HepG2 (cell line): ENCODE data around the gene ACTN4.

Source experiments
- HDAC2 ChIP-seq: sonication (generic); formaldehyde crosslinking; IDR thresholded peaks from 2 replicates; pipeline ENCODE4 v1.4.0; 2020; ENCODE audit warnings: missing genetic modification reagents
- HNRNPUL1 ChIP-seq: fragments of 200-400 bp; formaldehyde crosslinking; IDR thresholded peaks from 2 replicates; pipeline ENCODE4 v1.6.1; 2017; ENCODE audit warnings: low read depth, mild to moderate bottlenecking, low read length, moderate library complexity
- SP2 ChIP-seq: sonication (generic); formaldehyde crosslinking; IDR thresholded peaks from 2 replicates; pipeline ENCODE4 v1.5.1; 2020; ENCODE audit warnings: mild to moderate bottlenecking, missing genetic modification reagents
- YEATS2 ChIP-seq: sonication (generic); formaldehyde crosslinking; IDR thresholded peaks from 2 replicates; pipeline ENCODE4 v1.4.0; 2020; ENCODE audit warnings: missing genetic modification reagents, borderline replicate concordance
- YY1 ChIP-seq: IDR thresholded peaks from 2 replicates; pipeline ENCODE4 v1.6.1; 2011; ENCODE audit warnings: low read length, low read depth, moderate library complexity, mild to moderate bottlenecking; ENCODE audit not compliant: insufficient read depth, insufficient replicate concordance
- ZNF33A ChIP-seq: sonication (generic); formaldehyde crosslinking; IDR thresholded peaks from 2 replicates; pipeline ENCODE4 v1.5.1; 2020; ENCODE audit warnings: missing genetic modification reagents, mild to moderate bottlenecking, moderate library complexity, borderline replicate concordance
- ZNF354B ChIP-seq: sonication (generic); formaldehyde crosslinking; IDR thresholded peaks from 2 replicates; pipeline ENCODE4 v1.8.0; 2022; ENCODE audit warnings: mild to moderate bottlenecking, missing genetic modification reagents
- ZNF619 ChIP-seq: sonication (generic); formaldehyde crosslinking; IDR thresholded peaks from 2 replicates; pipeline ENCODE4 v1.4.0; 2020; ENCODE audit warnings: mild to moderate bottlenecking, missing genetic modification reagents
- ZNF850 ChIP-seq: sonication (generic); formaldehyde crosslinking; conservative IDR thresholded peaks from 2 replicates; pipeline ENCODE4 v1.9.0; 2021; ENCODE audit warnings: mild to moderate bottlenecking, missing genetic modification reagents
- TF ChIP-seq, protein P1 (sequence below): sonication (generic); formaldehyde crosslinking; IDR thresholded peaks from 2 replicates; pipeline ENCODE4 v1.5.1; 2020; ENCODE audit warnings: missing genetic modification reagents, mild to moderate bottlenecking, borderline replicate concordance
- TF ChIP-seq, protein P2 (sequence below): sonication (generic); formaldehyde crosslinking; IDR thresholded peaks from 2 replicates; pipeline ENCODE4 v1.8.0; 2022; ENCODE audit warnings: missing genetic modification reagents, low read depth, mild to moderate bottlenecking, borderline replicate concordance
- TF ChIP-seq, protein P3 (sequence below): IDR thresholded peaks from 2 replicates; pipeline ENCODE4 v1.6.1; 2016; ENCODE audit warnings: low read depth
- TF ChIP-seq, protein P4 (sequence below): fragments of 450-650 bp; IDR thresholded peaks from 2 replicates; pipeline ENCODE4 v1.6.1; 2017; ENCODE audit warnings: mild to moderate bottlenecking

DNA sequence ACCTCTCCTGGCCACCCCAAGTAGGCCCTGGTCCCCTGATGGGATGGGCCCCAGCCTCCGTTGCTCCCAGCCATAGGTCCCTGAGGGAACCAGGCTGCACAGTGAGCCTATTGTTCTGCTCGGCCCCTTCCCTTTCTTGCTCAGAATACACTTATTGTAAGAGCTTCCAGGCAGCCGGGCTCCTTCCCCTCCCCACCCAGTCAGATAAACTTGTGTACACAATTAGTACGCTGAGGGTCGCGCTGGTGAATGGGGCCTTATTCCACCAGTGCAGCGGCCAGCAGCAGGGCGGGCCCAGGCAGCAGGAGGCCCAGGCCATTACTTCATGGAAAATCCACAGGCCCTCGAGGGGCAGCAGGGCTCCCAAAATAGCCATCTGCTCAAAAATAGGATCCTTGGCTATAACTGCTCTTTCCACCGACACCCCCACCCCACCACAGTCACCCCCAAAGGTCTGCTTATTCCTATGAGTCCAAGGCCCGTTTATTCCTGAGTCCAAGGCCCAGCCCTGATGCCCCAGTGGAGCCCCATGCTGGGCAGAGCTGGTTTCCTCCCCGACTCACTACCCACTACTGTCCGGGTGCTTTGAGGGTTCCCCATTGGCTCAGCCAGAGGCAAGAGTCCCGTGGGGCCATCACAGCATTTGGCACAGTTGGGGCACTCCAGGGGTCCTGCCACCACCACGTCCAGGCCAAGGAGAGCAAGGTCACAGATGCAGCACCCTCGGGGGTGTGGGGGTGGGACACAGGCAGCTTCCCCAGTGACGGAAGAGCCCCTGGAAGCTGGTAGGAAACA lies 74.7 kb downstream of the ACTN4 start:
- TF ChIP-seq YY1, result peak; percentile 26
- TF ChIP-seq YEATS2 (CRISPR knock-in tag), result peak; percentile 47; the same call in 1 of the 2 replicates
- TF ChIP-seq ZNF619 (CRISPR knock-in tag), result no peak
- no peak for TF ChIP-seq ZNF33A (CRISPR knock-in tag)
- TF ChIP-seq, protein P1, sequence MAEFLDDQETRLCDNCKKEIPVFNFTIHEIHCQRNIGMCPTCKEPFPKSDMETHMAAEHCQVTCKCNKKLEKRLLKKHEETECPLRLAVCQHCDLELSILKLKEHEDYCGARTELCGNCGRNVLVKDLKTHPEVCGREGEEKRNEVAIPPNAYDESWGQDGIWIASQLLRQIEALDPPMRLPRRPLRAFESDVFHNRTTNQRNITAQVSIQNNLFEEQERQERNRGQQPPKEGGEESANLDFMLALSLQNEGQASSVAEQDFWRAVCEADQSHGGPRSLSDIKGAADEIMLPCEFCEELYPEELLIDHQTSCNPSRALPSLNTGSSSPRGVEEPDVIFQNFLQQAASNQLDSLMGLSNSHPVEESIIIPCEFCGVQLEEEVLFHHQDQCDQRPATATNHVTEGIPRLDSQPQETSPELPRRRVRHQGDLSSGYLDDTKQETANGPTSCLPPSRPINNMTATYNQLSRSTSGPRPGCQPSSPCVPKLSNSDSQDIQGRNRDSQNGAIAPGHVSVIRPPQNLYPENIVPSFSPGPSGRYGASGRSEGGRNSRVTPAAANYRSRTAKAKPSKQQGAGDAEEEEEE, result no peak
- peak; percentile 88 for TF ChIP-seq HDAC2 (CRISPR knock-in tag)
- no peak for TF ChIP-seq SP2
- TF ChIP-seq, protein P2, sequence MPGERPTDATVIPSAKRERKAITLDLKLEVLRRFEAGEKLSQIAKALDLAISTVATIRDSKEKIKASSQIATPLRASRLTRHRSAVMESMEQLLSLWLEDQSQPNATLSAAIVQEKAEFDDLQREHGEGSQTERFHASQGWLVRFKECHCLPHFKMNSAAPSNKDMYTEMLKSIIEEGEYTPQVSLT (CRISPR knock-in tag), result no peak
- no peak for TF ChIP-seq ZNF850 (CRISPR knock-in tag)
- no peak for TF ChIP-seq ZNF354B
- no peak for TF ChIP-seq HNRNPUL1
- TF ChIP-seq, protein P3, sequence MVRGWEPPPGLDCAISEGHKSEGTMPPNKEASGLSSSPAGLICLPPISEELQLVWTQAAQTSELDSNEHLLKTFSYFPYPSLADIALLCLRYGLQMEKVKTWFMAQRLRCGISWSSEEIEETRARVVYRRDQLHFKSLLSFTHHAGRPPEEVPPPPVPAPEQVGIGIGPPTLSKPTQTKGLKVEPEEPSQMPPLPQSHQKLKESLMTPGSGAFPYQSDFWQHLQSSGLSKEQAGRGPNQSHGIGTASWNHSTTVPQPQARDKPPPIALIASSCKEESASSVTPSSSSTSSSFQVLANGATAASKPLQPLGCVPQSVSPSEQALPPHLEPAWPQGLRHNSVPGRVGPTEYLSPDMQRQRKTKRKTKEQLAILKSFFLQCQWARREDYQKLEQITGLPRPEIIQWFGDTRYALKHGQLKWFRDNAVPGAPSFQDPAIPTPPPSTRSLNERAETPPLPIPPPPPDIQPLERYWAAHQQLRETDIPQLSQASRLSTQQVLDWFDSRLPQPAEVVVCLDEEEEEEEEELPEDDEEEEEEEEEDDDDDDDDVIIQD (CRISPR knock-in tag), result no peak
- TF ChIP-seq, protein P4, sequence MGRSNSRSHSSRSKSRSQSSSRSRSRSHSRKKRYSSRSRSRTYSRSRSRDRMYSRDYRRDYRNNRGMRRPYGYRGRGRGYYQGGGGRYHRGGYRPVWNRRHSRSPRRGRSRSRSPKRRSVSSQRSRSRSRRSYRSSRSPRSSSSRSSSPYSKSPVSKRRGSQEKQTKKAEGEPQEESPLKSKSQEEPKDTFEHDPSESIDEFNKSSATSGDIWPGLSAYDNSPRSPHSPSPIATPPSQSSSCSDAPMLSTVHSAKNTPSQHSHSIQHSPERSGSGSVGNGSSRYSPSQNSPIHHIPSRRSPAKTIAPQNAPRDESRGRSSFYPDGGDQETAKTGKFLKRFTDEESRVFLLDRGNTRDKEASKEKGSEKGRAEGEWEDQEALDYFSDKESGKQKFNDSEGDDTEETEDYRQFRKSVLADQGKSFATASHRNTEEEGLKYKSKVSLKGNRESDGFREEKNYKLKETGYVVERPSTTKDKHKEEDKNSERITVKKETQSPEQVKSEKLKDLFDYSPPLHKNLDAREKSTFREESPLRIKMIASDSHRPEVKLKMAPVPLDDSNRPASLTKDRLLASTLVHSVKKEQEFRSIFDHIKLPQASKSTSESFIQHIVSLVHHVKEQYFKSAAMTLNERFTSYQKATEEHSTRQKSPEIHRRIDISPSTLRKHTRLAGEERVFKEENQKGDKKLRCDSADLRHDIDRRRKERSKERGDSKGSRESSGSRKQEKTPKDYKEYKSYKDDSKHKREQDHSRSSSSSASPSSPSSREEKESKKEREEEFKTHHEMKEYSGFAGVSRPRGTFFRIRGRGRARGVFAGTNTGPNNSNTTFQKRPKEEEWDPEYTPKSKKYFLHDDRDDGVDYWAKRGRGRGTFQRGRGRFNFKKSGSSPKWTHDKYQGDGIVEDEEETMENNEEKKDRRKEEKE, result no peak
